WTC11 (cell line): Measurements from ENCODE around the gene FBH1. TPM values are rescaled to one million over a fixed set of nuclear protein-coding genes. Genes with fewer than 3 reads are reported as not detected.

ENCODE experiments used
- ATAC-seq: fragments of 200-7000 bp; cut with Tn5 transposase; 2 replicates; pipeline ENCODE4 v1.10.0; 2021; ENCODE audit warnings: mild to moderate bottlenecking, moderate library complexity
- CTCF ChIA-PET: fragments of 300-600 bp; sonication (Branson Sonifier 250); formaldehyde crosslinking; loops from one replicate; lab custom pipeline; 2021; ENCODE audit warnings: antibody characterized with exemption; lab: Charles Lee
- POLR2A ChIA-PET: fragments of 350-600 bp; sonication (Branson Sonifier 250); formaldehyde crosslinking; loops from one replicate; lab custom pipeline; 2021; ENCODE audit warnings: antibody characterized with exemption; lab: Charles Lee
- DNase-seq: peaks from one replicate; pipeline ENCODE4 v3.0.0; 2021; ENCODE audit warnings: low spot score
- H3K27ac Mint-ChIP-seq: 2 replicates; pipeline ENCODE4 v1.8.0; 2021; ENCODE audit warnings: mixed read lengths
- H3K27me3 Mint-ChIP-seq: 2 replicates; pipeline ENCODE4 v1.8.0; 2021; ENCODE audit warnings: low read depth, mild to moderate bottlenecking, moderate library complexity, mixed read lengths
- H3K36me3 Mint-ChIP-seq: 2 replicates; pipeline ENCODE4 v1.8.0; 2021; ENCODE audit warnings: mixed read lengths
- H3K4me1 Mint-ChIP-seq: 2 replicates; pipeline ENCODE4 v1.8.0; 2022; ENCODE audit warnings: mixed read lengths
- H3K4me3 Mint-ChIP-seq: 2 replicates; pipeline ENCODE4 v1.8.0; 2021; ENCODE audit warnings: mild to moderate bottlenecking, moderate library complexity, mixed read lengths
- H3K9me3 Mint-ChIP-seq: 2 replicates; pipeline ENCODE4 v1.8.0; 2021; ENCODE audit warnings: mixed read lengths
- AFF4 ChIP-seq: sonication (generic); formaldehyde crosslinking; IDR thresholded peaks from 2 replicates; pipeline ENCODE4 v1.8.1; 2023; ENCODE audit warnings: mild to moderate bottlenecking, missing genetic modification reagents, borderline replicate concordance
- ARID4B ChIP-seq: sonication (generic); formaldehyde crosslinking; IDR thresholded peaks from 2 replicates; pipeline ENCODE4 v1.8.0; 2023; ENCODE audit warnings: missing genetic modification reagents, mild to moderate bottlenecking, borderline replicate concordance
- ELF4 ChIP-seq: sonication (generic); formaldehyde crosslinking; IDR thresholded peaks from 2 replicates; pipeline ENCODE4 v1.8.1; 2022; ENCODE audit warnings: low read depth, mild to moderate bottlenecking, moderate library complexity, missing genetic modification reagents
- ETV6 ChIP-seq: sonication (generic); formaldehyde crosslinking; IDR thresholded peaks from 2 replicates; pipeline ENCODE4 v1.8.1; 2022; ENCODE audit warnings: mild to moderate bottlenecking, missing genetic modification reagents
- HMGXB4 ChIP-seq: sonication (generic); formaldehyde crosslinking; IDR thresholded peaks from 2 replicates; pipeline ENCODE4 v1.8.1; 2023; ENCODE audit warnings: mild to moderate bottlenecking, moderate library complexity, missing genetic modification reagents
- NFE2L1 ChIP-seq: sonication (generic); formaldehyde crosslinking; IDR thresholded peaks from 2 replicates; pipeline ENCODE4 v1.8.1; 2023; ENCODE audit warnings: missing genetic modification reagents
- OVOL2 ChIP-seq: fragments of 250-450 bp; sonication (Bioruptor Pico); IDR thresholded peaks from 2 replicates; pipeline ENCODE4 v1.9.0; 2021; ENCODE audit warnings: mild to moderate bottlenecking, borderline replicate concordance
- RORB ChIP-seq: fragments of 250-450 bp; sonication (Bioruptor Pico); IDR thresholded peaks from 2 replicates; pipeline ENCODE4 v1.9.0; 2021; ENCODE audit warnings: mild to moderate bottlenecking
- SMAD3 ChIP-seq: sonication (generic); formaldehyde crosslinking; IDR thresholded peaks from 2 replicates; pipeline ENCODE4 v1.8.0; 2022; ENCODE audit warnings: missing genetic modification reagents, mild to moderate bottlenecking, borderline replicate concordance
- TCF7 ChIP-seq: sonication (generic); formaldehyde crosslinking; IDR thresholded peaks from 2 replicates; pipeline ENCODE4 v1.8.0; 2022; ENCODE audit warnings: mild to moderate bottlenecking, low read depth, missing genetic modification reagents, moderate library complexity
- USF1 ChIP-seq: sonication (generic); formaldehyde crosslinking; IDR thresholded peaks from 2 replicates; pipeline ENCODE4 v1.8.0; 2022; ENCODE audit warnings: mild to moderate bottlenecking, missing genetic modification reagents
- ZNF425 ChIP-seq: fragments of 250-450 bp; sonication (Bioruptor Pico); conservative IDR thresholded peaks from 2 replicates; pipeline ENCODE4 v1.9.0; 2021; ENCODE audit warnings: mild to moderate bottlenecking
- ZNF671 ChIP-seq: fragments of 250-450 bp; sonication (Bioruptor Pico); IDR thresholded peaks from 2 replicates; pipeline ENCODE4 v1.8.0; 2021; ENCODE audit warnings: mild to moderate bottlenecking
- total RNA-seq: library from RNA; stranded (reverse); gene quantifications from 3 replicates; pipeline ENCODE4 v1.2.3, GENCODE V29; 2021
- TF ChIP-seq, protein P1 (sequence below): fragments of 250-450 bp; sonication (Bioruptor Pico); IDR thresholded peaks from 2 replicates; pipeline ENCODE4 v1.9.0; 2021; ENCODE audit warnings: mild to moderate bottlenecking
- TF ChIP-seq, protein P2 (sequence below): fragments of 250-450 bp; sonication (Bioruptor Pico); IDR thresholded peaks from 2 replicates; pipeline ENCODE4 v2.1.2; 2022; ENCODE audit warnings: mild to moderate bottlenecking, moderate library complexity
- TF ChIP-seq, protein P3 (sequence below): sonication (generic); formaldehyde crosslinking; IDR thresholded peaks from 2 replicates; pipeline ENCODE4 v1.8.0; 2023; ENCODE audit warnings: mild to moderate bottlenecking, missing genetic modification reagents

The FBH1 gene
- total RNA-seq, 1 experiment from 2014 or later, result 66.8 TPM

- H3K27ac Mint-ChIP-seq, result peak overlapping the region; percentile 82
- DNase-seq, result no peak
Measured at GRCh38 chr10:5895804-5896203, 5.8 kb downstream of the FBH1 start.

More at GRCh38 chr10:5895804-5896203, 5.8 kb downstream of the FBH1 start:
- H3K27me3 Mint-ChIP-seq, result no peaks in the 10 kb centered on the region
- ChIA-PET CTCF (no interaction called here), POLR2A (no interaction called here)
- peaks cover 15% of the 10 kb centered on the region for H3K4me1 Mint-ChIP-seq
- peaks cover 34% of the 10 kb centered on the region for H3K36me3 Mint-ChIP-seq
- no peak for TF ChIP-seq SMAD3
- no peak for TF ChIP-seq ARID4B (CRISPR knock-in tag)
- no peak for TF ChIP-seq OVOL2 (CRISPR knock-in tag)
- TF ChIP-seq ZNF671, result no peak
- TF ChIP-seq ZNF425 (CRISPR knock-in tag), result no peak
- TF ChIP-seq HMGXB4, result no peak
- TF ChIP-seq, protein P1, sequence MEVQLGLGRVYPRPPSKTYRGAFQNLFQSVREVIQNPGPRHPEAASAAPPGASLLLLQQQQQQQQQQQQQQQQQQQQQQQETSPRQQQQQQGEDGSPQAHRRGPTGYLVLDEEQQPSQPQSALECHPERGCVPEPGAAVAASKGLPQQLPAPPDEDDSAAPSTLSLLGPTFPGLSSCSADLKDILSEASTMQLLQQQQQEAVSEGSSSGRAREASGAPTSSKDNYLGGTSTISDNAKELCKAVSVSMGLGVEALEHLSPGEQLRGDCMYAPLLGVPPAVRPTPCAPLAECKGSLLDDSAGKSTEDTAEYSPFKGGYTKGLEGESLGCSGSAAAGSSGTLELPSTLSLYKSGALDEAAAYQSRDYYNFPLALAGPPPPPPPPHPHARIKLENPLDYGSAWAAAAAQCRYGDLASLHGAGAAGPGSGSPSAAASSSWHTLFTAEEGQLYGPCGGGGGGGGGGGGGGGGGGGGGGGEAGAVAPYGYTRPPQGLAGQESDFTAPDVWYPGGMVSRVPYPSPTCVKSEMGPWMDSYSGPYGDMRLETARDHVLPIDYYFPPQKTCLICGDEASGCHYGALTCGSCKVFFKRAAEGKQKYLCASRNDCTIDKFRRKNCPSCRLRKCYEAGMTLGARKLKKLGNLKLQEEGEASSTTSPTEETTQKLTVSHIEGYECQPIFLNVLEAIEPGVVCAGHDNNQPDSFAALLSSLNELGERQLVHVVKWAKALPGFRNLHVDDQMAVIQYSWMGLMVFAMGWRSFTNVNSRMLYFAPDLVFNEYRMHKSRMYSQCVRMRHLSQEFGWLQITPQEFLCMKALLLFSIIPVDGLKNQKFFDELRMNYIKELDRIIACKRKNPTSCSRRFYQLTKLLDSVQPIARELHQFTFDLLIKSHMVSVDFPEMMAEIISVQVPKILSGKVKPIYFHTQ (CRISPR knock-in tag), result no peak
- no peak for TF ChIP-seq USF1 (CRISPR knock-in tag)
- TF ChIP-seq TCF7 (CRISPR knock-in tag), result no peak
- TF ChIP-seq, protein P2, sequence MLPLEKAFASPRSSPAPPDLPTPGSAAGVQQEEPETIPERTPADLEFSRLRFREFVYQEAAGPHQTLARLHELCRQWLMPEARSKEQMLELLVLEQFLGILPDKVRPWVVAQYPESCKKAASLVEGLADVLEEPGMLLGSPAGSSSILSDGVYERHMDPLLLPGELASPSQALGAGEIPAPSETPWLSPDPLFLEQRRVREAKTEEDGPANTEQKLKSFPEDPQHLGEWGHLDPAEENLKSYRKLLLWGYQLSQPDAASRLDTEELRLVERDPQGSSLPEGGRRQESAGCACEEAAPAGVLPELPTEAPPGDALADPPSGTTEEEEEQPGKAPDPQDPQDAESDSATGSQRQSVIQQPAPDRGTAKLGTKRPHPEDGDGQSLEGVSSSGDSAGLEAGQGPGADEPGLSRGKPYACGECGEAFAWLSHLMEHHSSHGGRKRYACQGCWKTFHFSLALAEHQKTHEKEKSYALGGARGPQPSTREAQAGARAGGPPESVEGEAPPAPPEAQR (CRISPR knock-in tag), result no peak
- TF ChIP-seq ETV6 (CRISPR knock-in tag), result no peak
- TF ChIP-seq RORB, result no peak
- TF ChIP-seq, protein P3, sequence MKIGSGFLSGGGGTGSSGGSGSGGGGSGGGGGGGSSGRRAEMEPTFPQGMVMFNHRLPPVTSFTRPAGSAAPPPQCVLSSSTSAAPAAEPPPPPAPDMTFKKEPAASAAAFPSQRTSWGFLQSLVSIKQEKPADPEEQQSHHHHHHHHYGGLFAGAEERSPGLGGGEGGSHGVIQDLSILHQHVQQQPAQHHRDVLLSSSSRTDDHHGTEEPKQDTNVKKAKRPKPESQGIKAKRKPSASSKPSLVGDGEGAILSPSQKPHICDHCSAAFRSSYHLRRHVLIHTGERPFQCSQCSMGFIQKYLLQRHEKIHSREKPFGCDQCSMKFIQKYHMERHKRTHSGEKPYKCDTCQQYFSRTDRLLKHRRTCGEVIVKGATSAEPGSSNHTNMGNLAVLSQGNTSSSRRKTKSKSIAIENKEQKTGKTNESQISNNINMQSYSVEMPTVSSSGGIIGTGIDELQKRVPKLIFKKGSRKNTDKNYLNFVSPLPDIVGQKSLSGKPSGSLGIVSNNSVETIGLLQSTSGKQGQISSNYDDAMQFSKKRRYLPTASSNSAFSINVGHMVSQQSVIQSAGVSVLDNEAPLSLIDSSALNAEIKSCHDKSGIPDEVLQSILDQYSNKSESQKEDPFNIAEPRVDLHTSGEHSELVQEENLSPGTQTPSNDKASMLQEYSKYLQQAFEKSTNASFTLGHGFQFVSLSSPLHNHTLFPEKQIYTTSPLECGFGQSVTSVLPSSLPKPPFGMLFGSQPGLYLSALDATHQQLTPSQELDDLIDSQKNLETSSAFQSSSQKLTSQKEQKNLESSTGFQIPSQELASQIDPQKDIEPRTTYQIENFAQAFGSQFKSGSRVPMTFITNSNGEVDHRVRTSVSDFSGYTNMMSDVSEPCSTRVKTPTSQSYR, result no peak
- TF ChIP-seq AFF4, result no peak
- TF ChIP-seq ELF4 (CRISPR knock-in tag), result no peak
- TF ChIP-seq NFE2L1, result no peak
- no peak overlapping the region for H3K4me3 Mint-ChIP-seq
- H3K9me3 Mint-ChIP-seq, result peaks cover 8% of the 10 kb centered on the region; the same call in 1 of the 2 replicates
- ATAC-seq, result no peak
